GM18498 (cell line): Measurements from ENCODE around the gene TTN.
"Not testable (repeated sequence)": the region's sequence is repeated elsewhere in the genome, so short reads cannot be mapped to it uniquely, and the experiment has no call there.

Experiments used
- ATAC-seq: cut with Tn5 transposase; IDR thresholded peaks from one replicate; pipeline ENCODE4 v1.9.1; 2021; ENCODE audit warnings: mild to moderate bottlenecking, moderate library complexity; ENCODE audit not compliant: unreplicated experiment

The TTN gene

GRCh38 chr2:178676046-178676445, 131.2 kb downstream of the TTN start:
- ATAC-seq = no peak

GRCh38 chr2:178674122-178674521, 133.1 kb downstream of the TTN start:
- no peak for ATAC-seq

- ATAC-seq = no peak
Measured at GRCh38 chr2:178666458-178666857, 140.8 kb downstream of the TTN start.

GRCh38 chr2:178658480-178658879, 148.7 kb downstream of the TTN start:
- ATAC-seq = not testable (repeated sequence)

- ATAC-seq = no peak
Measured at GRCh38 chr2:178650554-178650953, 156.7 kb downstream of the TTN start.

- no peak for ATAC-seq
Measured at GRCh38 chr2:178644919-178645318, 162.3 kb downstream of the TTN start.

GRCh38 chr2:178641498-178641897, 165.7 kb downstream of the TTN start:
- ATAC-seq = no peak

- no peak for ATAC-seq
Measured at GRCh38 chr2:178635897-178636296, 171.3 kb downstream of the TTN start.

GRCh38 chr2:178632729-178633128, 174.5 kb downstream of the TTN start:
- ATAC-seq = peak; percentile 72

- ATAC-seq = no peak
Measured at GRCh38 chr2:178630581-178630980, 176.6 kb downstream of the TTN start.

- no peak for ATAC-seq
Measured at GRCh38 chr2:178629463-178629862, 177.8 kb downstream of the TTN start.

GRCh38 chr2:178628605-178629004, 178.6 kb downstream of the TTN start:
- no peak for ATAC-seq

GRCh38 chr2:178627401-178627800, 179.8 kb downstream of the TTN start:
- no peak for ATAC-seq

GRCh38 chr2:178615969-178616368, 191.3 kb downstream of the TTN start:
- ATAC-seq = no peak

- ATAC-seq = no peak
Measured at GRCh38 chr2:178602901-178603300, 204.3 kb downstream of the TTN start.

- ATAC-seq = no peak
Measured at GRCh38 chr2:178592655-178593054, 214.6 kb downstream of the TTN start.

- ATAC-seq = no peak
Measured at GRCh38 chr2:178589335-178589734, 217.9 kb downstream of the TTN start.

GRCh38 chr2:178584666-178585065, 222.6 kb downstream of the TTN start:
- ATAC-seq = no peak

GRCh38 chr2:178579006-178579405, 228.2 kb downstream of the TTN start:
- ATAC-seq = no peak

GRCh38 chr2:178574789-178575188, 232.4 kb downstream of the TTN start:
- no peak for ATAC-seq

GRCh38 chr2:178568227-178568626, 239.0 kb downstream of the TTN start:
- no peak for ATAC-seq

- ATAC-seq = no peak
Measured at GRCh38 chr2:178553047-178553446, 254.2 kb downstream of the TTN start.

GRCh38 chr2:178550352-178550751, 256.9 kb downstream of the TTN start:
- peak; percentile 73 for ATAC-seq

- ATAC-seq = no peak
Measured at GRCh38 chr2:178542569-178542968, 264.7 kb downstream of the TTN start.
